OCI-LY3 (cell line): ENCODE measurements around the gene RWDD4.

Experiments
- H2AFZ ChIP-seq: fragments of 200-600, 300-600 bp; shearing (Covaris generic); 2 replicates; pipeline ENCODE4 v1.6.0; 2014; ENCODE audit warnings: antibody characterized with exemption, low read depth, low read length
- H3K27ac ChIP-seq: fragments of 200-600, 300-600 bp; sonication (generic); 2 replicates; pipeline ENCODE4 v1.5.1; 2014; ENCODE audit warnings: mild to moderate bottlenecking, low read length, moderate library complexity, mixed read lengths
- H3K27me3 ChIP-seq: fragments of 200-600, 300-600 bp; sonication (generic); 2 replicates; pipeline ENCODE4 v1.6.1; 2014; ENCODE audit warnings: low read depth, low read length, mixed read lengths
- H3K36me3 ChIP-seq: fragments of 200-600, 300-600 bp; sonication (generic); replicated peaks from 2 replicates; pipeline ENCODE3; 2014; ENCODE audit warnings: low read depth, low read length, mixed read lengths
- H3K4me1 ChIP-seq: fragments of 300-600, 200-600 bp; sonication (generic); 2 replicates; pipeline ENCODE4 v1.6.1; 2014; ENCODE audit warnings: low read length, mixed read lengths
- H3K4me2 ChIP-seq: fragments of 200-600, 300-600 bp; sonication (generic); 2 replicates; pipeline ENCODE4 v1.6.1; 2014; ENCODE audit warnings: low read length, mixed read lengths
- H3K4me3 ChIP-seq: fragments of 300-600, 200-600 bp; sonication (generic); 2 replicates; pipeline ENCODE4 v1.5.1; 2014; ENCODE audit warnings: antibody characterized with exemption, mild to moderate bottlenecking, low read length, moderate library complexity
- H3K79me2 ChIP-seq: fragments of 300-600, 200-600 bp; shearing (Covaris generic); 2 replicates; pipeline ENCODE4 v1.6.1; 2014; ENCODE audit warnings: mild to moderate bottlenecking, low read length, mixed read lengths
- H3K9ac ChIP-seq: fragments of 300-600, 200-600 bp; shearing (Covaris generic); 2 replicates; pipeline ENCODE4 v1.6.0; 2014; ENCODE audit warnings: mild to moderate bottlenecking, low read length, moderate library complexity
- H3K9me3 ChIP-seq: fragments of 200-600, 300-600 bp; shearing (Covaris generic); 2 replicates; pipeline ENCODE4 v1.6.1; 2014; ENCODE audit warnings: low read length, mixed read lengths; ENCODE audit not compliant: insufficient read depth
- H4K20me1 ChIP-seq: fragments of 200-600, 300-600 bp; sonication (generic); 2 replicates; pipeline ENCODE4 v1.6.1; 2016; ENCODE audit warnings: low read length, mixed read lengths; ENCODE audit not compliant: insufficient read depth
- CTCF ChIP-seq: fragments of 200-600, 300-600 bp; sonication (generic); IDR thresholded peaks from 2 replicates; pipeline ENCODE4 v1.5.1; 2014; ENCODE audit warnings: antibody characterized with exemption, low read length, low read depth
- EZH2phosphoT487 ChIP-seq: fragments of 200-600 bp; shearing (Covaris generic); IDR thresholded peaks from 2 replicates; pipeline ENCODE4 v1.6.1; 2018; ENCODE audit warnings: antibody characterized with exemption, mixed run types, low read depth

The RWDD4 gene

GRCh38 chr4:183657564-183657963 lies 1.4 kb downstream of the RWDD4 start:
- H3K4me3 ChIP-seq: peak overlapping the region; percentile 86
- peak overlapping the region; percentile 64 for H3K4me2 ChIP-seq
- no peak overlapping the region for H3K27ac ChIP-seq
- H3K36me3 ChIP-seq: no peaks in the 10 kb centered on the region
- no peak for TF ChIP-seq EZH2phosphoT487
- no peak for TF ChIP-seq CTCF
- no peaks in the 10 kb centered on the region for H3K9me3 ChIP-seq
- no peaks in the 10 kb centered on the region for H4K20me1 ChIP-seq
- peaks cover 29% of the 10 kb centered on the region for H3K79me2 ChIP-seq
- H3K9ac ChIP-seq: no peak overlapping the region
- no peaks in the 10 kb centered on the region for H3K27me3 ChIP-seq
- H2AFZ ChIP-seq: no peak overlapping the region
- H3K4me1 ChIP-seq: 0 out of 2 replicates have a peak, but pooled peaks cover 3% of the 10 kb centered on the region

GRCh38 chr4:183645326-183645725 lies 13.7 kb downstream of the RWDD4 start:
- Histone ChIP-seq H4K20me1 (no peaks in the 10 kb centered on the region), H3K9ac (no peak overlapping the region), H3K4me2 (no peak overlapping the region), H2AFZ (no peak overlapping the region), H3K36me3 (no peaks in the 10 kb centered on the region), H3K79me2 (no peaks in the 10 kb centered on the region), H3K27me3 (no peaks in the 10 kb centered on the region), H3K4me3 (no peak overlapping the region), H3K27ac (no peak overlapping the region), H3K9me3 (no peaks in the 10 kb centered on the region), H3K4me1 (no peaks in the 10 kb centered on the region)
- TF ChIP-seq CTCF: no peak
- no peak for TF ChIP-seq EZH2phosphoT487

GRCh38 chr4:183639291-183639690 lies 19.7 kb downstream of the RWDD4 start:
- H3K79me2 ChIP-seq: no peaks in the 10 kb centered on the region
- no peak overlapping the region for H3K27ac ChIP-seq
- no peaks in the 10 kb centered on the region for H3K9me3 ChIP-seq
- H4K20me1 ChIP-seq: no peaks in the 10 kb centered on the region
- no peaks in the 10 kb centered on the region for H3K4me1 ChIP-seq
- H2AFZ ChIP-seq: no peak overlapping the region
- no peaks in the 10 kb centered on the region for H3K36me3 ChIP-seq
- no peak for TF ChIP-seq EZH2phosphoT487
- no peak for TF ChIP-seq CTCF
- no peak overlapping the region for H3K4me3 ChIP-seq
- H3K9ac ChIP-seq: no peak overlapping the region
- no peak overlapping the region for H3K4me2 ChIP-seq
- H3K27me3 ChIP-seq: no peaks in the 10 kb centered on the region

- TF ChIP-seq CTCF (no peak), EZH2phosphoT487 (no peak)
- H3K9ac ChIP-seq: no peak overlapping the region
- no peaks in the 10 kb centered on the region for H3K4me1 ChIP-seq
- no peak overlapping the region for H3K27ac ChIP-seq
- no peaks in the 10 kb centered on the region for H3K36me3 ChIP-seq
- H3K79me2 ChIP-seq: no peaks in the 10 kb centered on the region
- H3K27me3 ChIP-seq: no peaks in the 10 kb centered on the region
- H2AFZ ChIP-seq: no peak overlapping the region
- H4K20me1 ChIP-seq: no peaks in the 10 kb centered on the region
- no peaks in the 10 kb centered on the region for H3K9me3 ChIP-seq
- no peak overlapping the region for H3K4me3 ChIP-seq
- no peak overlapping the region for H3K4me2 ChIP-seq
Observed at GRCh38 chr4:183638436-183638835, 20.5 kb downstream of the RWDD4 start.
